Stimulated activated CD4-positive, alpha-beta T cell treated with anti-CD3 and anti-CD28 coated beads, Interleukin-12 subunit alpha, Interleukin-12 subunit beta, amount 100 ng/mL, for 48 hours (primary cell): Measurements from ENCODE around the gene ARFGEF3.
"Not testable (repeated sequence)": the region's sequence is repeated elsewhere in the genome, so short reads cannot be mapped to it uniquely, and the experiment has no call there.

Experiments
- DNase-seq, 3 donors: peaks; one replicate each; pipeline ENCODE4 v3.0.0-alpha.2; 2020; ENCODE audit warnings: low read depth in 2 of 3, low spot score in 1 of 3

ARFGEF3 gene

GRCh38 chr6:138267971-138268895 is 106.5 kb downstream of the ARFGEF3 start:
- DNase-seq, result no peak

GRCh38 chr6:138271451-138271850 is 109.7 kb downstream of the ARFGEF3 start:
- DNase-seq, result no peak

GRCh38 chr6:138272533-138273315 is 111.0 kb downstream of the ARFGEF3 start:
- DNase-seq, result no peak

- no peak for DNase-seq
These were observed 114.2 kb downstream of the ARFGEF3 start for GRCh38 chr6:138275976-138276375.

GRCh38 chr6:138277835-138278234 is 116.1 kb downstream of the ARFGEF3 start:
- DNase-seq, result no peak

- DNase-seq, result no peak
These were observed 116.6 kb downstream of the ARFGEF3 start for GRCh38 chr6:138278326-138278725.

GRCh38 chr6:138285800-138286199 is 124.1 kb downstream of the ARFGEF3 start:
- no peak for DNase-seq

GRCh38 chr6:138286698-138287097 is 125.0 kb downstream of the ARFGEF3 start:
- DNase-seq, result no peak

GRCh38 chr6:138287144-138287955 is 125.6 kb downstream of the ARFGEF3 start:
- peak in 2 of 3 donors; percentile 22 to 49 for DNase-seq

GRCh38 chr6:138288428-138289085 is 126.8 kb downstream of the ARFGEF3 start:
- DNase-seq, result not testable (repeated sequence)

- DNase-seq, result no peak
These were observed 128.0 kb downstream of the ARFGEF3 start for GRCh38 chr6:138289739-138290138.

GRCh38 chr6:138290423-138290962 is 128.8 kb downstream of the ARFGEF3 start:
- DNase-seq, result no peak

- no peak for DNase-seq
These were observed 129.5 kb downstream of the ARFGEF3 start for GRCh38 chr6:138291036-138291848.

GRCh38 chr6:138291849-138292181 is 130.1 kb downstream of the ARFGEF3 start:
- no peak for DNase-seq

GRCh38 chr6:138292482-138292881 is 130.7 kb downstream of the ARFGEF3 start:
- no peak for DNase-seq

- DNase-seq, result no peak
These were observed 132.0 kb downstream of the ARFGEF3 start for GRCh38 chr6:138293428-138294395.

- DNase-seq, result no peak
These were observed 134.6 kb downstream of the ARFGEF3 start for GRCh38 chr6:138296381-138296780.

GRCh38 chr6:138296786-138297185 is 135.0 kb downstream of the ARFGEF3 start:
- DNase-seq, result no peak
